Small intestine (tissue), 7 donors: ENCODE data around the gene HTR3E. TPM values are rescaled to one million over a fixed set of nuclear protein-coding genes. Genes with fewer than 3 reads are reported as not detected.
A peak's percentile ranks its signal among the peaks of the same experiment; 100 is the strongest.

Source experiments
- DNase-seq, 2 donors: peaks; one replicate each; pipeline versions ENCODE4 v3.0.0 to v3.0.0-alpha.2; 2013
- FAIRE-seq: peaks from 2 replicates; lab custom pipeline; 2012; peaks lifted over from hg19 to GRCh38; lab: Jason Lieb, UNC
- H3K27ac ChIP-seq, 3 donors: one replicate each; pipeline ENCODE4 v1.5.1; 2013; ENCODE audit warnings: low read length in 2 of 3, mild to moderate bottlenecking in 2 of 3, control low read depth in 1 of 3, inconsistent platforms in 1 of 3, low read depth in 1 of 3, moderate library complexity in 1 of 3
- H3K27me3 ChIP-seq, 3 donors: one replicate each; pipeline ENCODE4 v1.6.1; 2013; ENCODE audit warnings: low read length in 3 of 3, inconsistent platforms in 1 of 3; ENCODE audit not compliant: control insufficient read depth in 3 of 3, insufficient read depth in 3 of 3
- H3K36me3 ChIP-seq, 3 donors: one replicate each; pipeline ENCODE4 v1.6.1; 2013; ENCODE audit warnings: low read length in 3 of 3, inconsistent platforms in 1 of 3, low read depth in 1 of 3, mild to moderate bottlenecking in 1 of 3, moderate library complexity in 1 of 3; ENCODE audit not compliant: control insufficient read depth in 3 of 3, insufficient read depth in 2 of 3
- H3K4me1 ChIP-seq, 3 donors: one replicate each; pipeline ENCODE4 v1.6.1; 2013; ENCODE audit warnings: low read length in 2 of 3, inconsistent platforms in 1 of 3, low read depth in 1 of 3, mild to moderate bottlenecking in 1 of 3, moderate library complexity in 1 of 3; ENCODE audit not compliant: control insufficient read depth in 3 of 3, insufficient read depth in 2 of 3
- H3K4me3 ChIP-seq, 3 donors: one replicate each; pipeline ENCODE4 v1.5.1; 2013; ENCODE audit warnings: low read length in 3 of 3, control low read depth in 1 of 3, inconsistent platforms in 1 of 3, low read depth in 1 of 3, mild to moderate bottlenecking in 1 of 3, moderate library complexity in 1 of 3
- H3K9me3 ChIP-seq, 2 donors: one replicate each; pipeline ENCODE4 v1.6.1; 2013; ENCODE audit warnings: low read depth in 1 of 2, low read length in 1 of 2; ENCODE audit not compliant: control insufficient read depth in 2 of 2, insufficient read depth in 1 of 2
- WGBS, 3 donors: extraction: QIAGEN DNeasy Blood & Tissue Kit; methylation state at CpG; one replicate each; pipeline ENCODE4 v1.1.7; 2013; 5-methylcytosine and 5-hydroxymethylcytosine counted together
- polyA plus RNA-seq, 4 donors: library from polyadenylated mRNA; stranded (reverse) in 3 of 4; unstranded in 1 of 4; fragments of 200-250 nt in 3 of 4; fragments of 120-200 nt in 1 of 4; gene quantifications; one replicate each; pipeline versions ENCODE4 v1.2.1 to v1.2.3, GENCODE V29; 2013
- donor health status: healthy with polysubstance abuse.
- donor health status: control.
- donor health status: control.
- donor health status: Bipolar disorder and iron deficiency.
- donor health status: healthy.

The HTR3E gene
- polyA plus RNA-seq, 4 donors: 0.06 to 2.7 (median 1.2) TPM

DNA sequence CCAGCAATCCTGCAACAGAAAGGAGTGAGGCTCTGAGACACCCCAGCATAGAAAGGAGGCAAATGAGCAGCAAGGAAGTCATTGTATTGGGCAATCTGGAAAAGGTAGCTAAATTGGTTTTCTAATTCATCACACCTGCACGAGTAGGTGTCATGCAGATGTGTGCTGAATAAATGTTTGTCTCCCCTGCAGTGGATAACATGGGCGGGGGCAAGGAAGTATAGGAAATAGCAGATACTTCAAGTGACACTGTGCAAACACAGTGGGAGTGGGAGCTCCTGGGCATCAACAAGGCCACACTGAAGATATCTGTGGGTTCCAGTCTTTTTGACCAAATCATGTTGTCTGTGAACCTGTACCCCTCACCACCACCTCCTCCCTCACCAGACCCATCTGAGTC lies 14.4 kb upstream of the HTR3E start:
- FAIRE-seq (no peak), DNase-seq (no peak)
- WGBS, 3 donors: 41 to 63% (median 60%) methylated on average over 2 of the region's 2 CpGs
- Histone ChIP-seq H3K4me1 (no peaks in the 10 kb centered on the region), H3K27ac (no peak overlapping the region), H3K36me3 (no peaks in the 10 kb centered on the region), H3K9me3 (peaks cover 0 to 5% of the 10 kb centered on the region in 2 donors), H3K27me3 (peaks cover 0 to 2% (median 0%) of the 10 kb centered on the region in 3 donors), H3K4me3 (no peak overlapping the region)

DNA sequence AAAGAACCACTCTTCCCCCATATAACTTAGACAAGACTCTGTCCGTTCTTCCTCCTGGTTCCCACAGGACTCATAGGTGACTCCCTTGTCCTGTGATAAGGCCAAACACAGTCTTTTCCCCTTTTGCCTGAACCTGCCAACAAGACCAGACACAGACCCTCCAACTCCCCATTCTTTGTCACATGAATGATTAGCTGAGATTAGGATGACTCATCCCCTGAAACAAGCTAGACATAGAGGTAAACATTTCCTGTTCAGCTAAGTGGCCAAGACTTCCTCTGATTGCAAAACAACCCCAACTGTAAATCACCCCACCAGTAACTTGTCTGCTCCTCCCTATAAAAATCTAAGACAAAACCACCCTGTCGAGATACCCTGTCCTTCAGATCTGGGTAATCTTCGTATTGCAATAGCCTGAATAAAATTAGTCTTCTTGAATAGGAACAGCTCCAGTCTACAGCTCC lies 11.4 kb upstream of the HTR3E start:
- Histone ChIP-seq H3K4me1 (no peaks in the 10 kb centered on the region), H3K27me3 (peaks cover 0 to 2% (median 0%) of the 10 kb centered on the region in 3 donors), H3K9me3 (peaks cover 0 to 5% of the 10 kb centered on the region in 2 donors), H3K36me3 (no peaks in the 10 kb centered on the region), H3K27ac (no peak overlapping the region), H3K4me3 (no peak overlapping the region)
- WGBS, 3 donors: 54 to 74% (median 71%) methylated on average over 3 of the region's 3 CpGs
- DNase-seq (no peak), FAIRE-seq (no peak)

- Histone ChIP-seq H3K4me1 (no peaks in the 10 kb centered on the region), H3K9me3 (peaks cover 0 to 3% of the 10 kb centered on the region in 2 donors), H3K27ac (no peak overlapping the region), H3K4me3 (no peak overlapping the region), H3K27me3 (no peaks in the 10 kb centered on the region), H3K36me3 (no peaks in the 10 kb centered on the region)
- FAIRE-seq: no peak
- 88 to 96% (median 92%) methylated on average over 3 of the region's 3 CpGs for WGBS, 3 donors
- DNase-seq: no peak
These were observed 4.7 kb upstream of the HTR3E start for GRCh38 chr3:184092199-184092598.

DNA sequence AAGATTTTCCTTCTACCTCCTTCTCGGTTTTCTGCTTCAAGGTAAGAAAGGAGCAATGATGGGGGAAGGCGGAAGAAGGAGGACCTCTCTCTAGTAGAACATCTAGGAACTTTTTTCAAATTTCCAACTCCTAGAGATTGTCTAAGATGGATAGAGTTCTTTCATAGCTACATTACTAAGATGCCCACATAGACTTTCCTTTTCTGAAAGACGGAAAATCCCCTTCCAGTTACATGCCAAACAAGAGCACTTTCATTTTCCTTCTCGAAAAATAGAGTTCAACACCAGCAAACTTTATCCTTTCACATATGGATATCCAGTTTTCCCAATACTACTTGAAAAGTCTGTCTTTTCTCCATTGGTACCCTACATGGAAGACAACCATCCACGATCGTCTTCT lies 692 bp downstream of the HTR3E start:
- no peak for FAIRE-seq
- 82 to 89% (median 86%) methylated on average over 6 of the region's 6 CpGs for WGBS, 3 donors

DNA sequence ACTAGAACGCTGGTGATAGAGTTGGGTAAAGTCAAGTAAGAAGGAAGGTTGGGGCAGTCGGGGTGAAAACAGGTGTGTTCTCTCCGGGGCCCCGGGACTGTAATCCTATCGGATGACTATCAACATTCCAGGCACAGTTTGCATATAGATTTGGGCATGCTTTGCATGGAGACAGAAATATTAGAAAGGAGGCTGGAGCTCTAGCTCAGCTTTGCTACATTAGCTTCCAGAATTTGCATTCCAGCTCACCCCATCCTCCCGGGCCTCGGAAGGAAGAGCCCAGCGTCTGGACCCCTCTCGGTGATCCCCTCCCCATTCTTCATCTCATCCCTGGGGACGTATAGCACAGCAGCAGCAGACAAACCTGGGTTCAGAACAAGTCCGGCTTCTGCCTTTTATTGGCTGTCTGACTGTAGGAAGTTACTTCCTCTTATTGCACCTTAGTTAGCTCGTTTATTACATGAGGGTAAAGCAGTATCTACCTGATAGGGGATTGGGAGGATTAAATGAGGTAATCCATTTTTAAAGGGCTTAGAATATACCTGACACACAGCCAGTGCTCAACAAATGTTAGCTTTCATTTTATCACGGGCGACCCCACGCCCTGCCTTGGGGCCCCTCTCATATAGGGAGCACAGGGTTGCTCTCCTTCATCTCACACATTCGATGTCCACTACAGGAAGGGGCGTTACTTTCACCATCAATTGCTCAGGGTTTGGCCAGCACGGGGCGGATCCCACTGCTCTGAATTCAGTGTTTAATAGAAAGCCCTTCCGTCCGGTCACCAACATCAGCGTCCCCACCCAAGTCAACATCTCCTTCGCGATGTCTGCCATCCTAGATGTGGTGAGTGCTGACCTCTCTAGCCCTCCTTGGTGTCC lies 3.2 kb downstream of the HTR3E start:
- FAIRE-seq (no peak), DNase-seq (peak in 1 of 2 donors; percentile 13)
- Histone ChIP-seq H3K27me3 (peaks cover 0 to 2% (median 0%) of the 10 kb centered on the region in 3 donors), H3K4me1 (no peaks in the 10 kb centered on the region), H3K36me3 (no peaks in the 10 kb centered on the region), H3K9me3 (no peaks in the 10 kb centered on the region), H3K27ac (no peak overlapping the region), H3K4me3 (no peak overlapping the region)
- 35 to 55% (median 46%) methylated on average over 24 of the region's 24 CpGs for WGBS, 3 donors

More for the DNA sequence above, 692 bp downstream of the HTR3E start:
- Histone ChIP-seq H3K27me3 (peaks cover 0 to 2% (median 0%) of the 10 kb centered on the region in 3 donors), H3K4me3 (no peak overlapping the region), H3K4me1 (no peaks in the 10 kb centered on the region), H3K36me3 (no peaks in the 10 kb centered on the region), H3K27ac (no peak overlapping the region), H3K9me3 (peaks cover 0 to under 1% of the 10 kb centered on the region in 2 donors)
- DNase-seq: no peak

DNA sequence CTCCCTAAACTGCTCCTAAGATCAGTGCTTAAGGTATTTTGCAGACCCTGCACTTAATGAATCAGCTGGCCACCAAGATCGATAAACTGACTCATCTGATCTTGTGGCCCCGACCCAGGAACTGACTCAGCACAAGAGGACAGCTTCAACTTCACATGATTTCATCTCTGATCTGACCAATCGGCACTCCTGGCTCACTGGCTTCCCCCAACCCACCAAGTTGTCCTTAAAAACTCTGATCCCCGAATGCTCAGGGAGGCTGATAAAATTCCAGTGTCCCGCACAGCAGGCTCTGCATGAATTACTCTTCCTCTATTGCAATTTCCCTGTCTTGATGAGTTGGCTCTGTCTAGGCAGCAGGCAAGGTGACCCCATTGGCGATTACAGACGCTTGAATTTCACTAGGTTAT lies 13.5 kb downstream of the HTR3E start:
- H3K4me1 ChIP-seq: no peaks in the 10 kb centered on the region
- no peaks in the 10 kb centered on the region for H3K9me3 ChIP-seq
- no peak overlapping the region for H3K4me3 ChIP-seq
- H3K36me3 ChIP-seq: no peaks in the 10 kb centered on the region
- WGBS, 3 donors: 50 to 54% (median 54%) methylated on average over 7 of the region's 7 CpGs
- peaks cover 0 to 6% (median 0%) of the 10 kb centered on the region in 3 donors for H3K27me3 ChIP-seq
- FAIRE-seq (no peak), DNase-seq (peak in 1 of 2 donors; percentile 9)
- no peak overlapping the region for H3K27ac ChIP-seq

- H3K4me3 ChIP-seq: no peak overlapping the region
- no peaks in the 10 kb centered on the region for H3K27me3 ChIP-seq
- no peaks in the 10 kb centered on the region for H3K4me1 ChIP-seq
- FAIRE-seq (no peak), DNase-seq (no peak)
- WGBS, 3 donors: 82 to 89% (median 86%) methylated on average over 4 of the region's 4 CpGs
- no peaks in the 10 kb centered on the region for H3K9me3 ChIP-seq
- no peak overlapping the region for H3K27ac ChIP-seq
- H3K36me3 ChIP-seq: no peaks in the 10 kb centered on the region
These were observed 19.2 kb downstream of the HTR3E start for GRCh38 chr3:184116017-184116416.

GRCh38 chr3:184117636-184118035 lies 20.8 kb downstream of the HTR3E start:
- FAIRE-seq (no peak), DNase-seq (no peak)
- Histone ChIP-seq H3K27me3 (no peaks in the 10 kb centered on the region), H3K9me3 (no peaks in the 10 kb centered on the region), H3K36me3 (no peaks in the 10 kb centered on the region), H3K4me3 (no peak overlapping the region), H3K4me1 (no peaks in the 10 kb centered on the region), H3K27ac (no peak overlapping the region)
- 87 to 95% (median 93%) methylated on average over 6 of the region's 6 CpGs for WGBS, 3 donors
